ENCODE results near the gene SLC11A2.

DNA sequence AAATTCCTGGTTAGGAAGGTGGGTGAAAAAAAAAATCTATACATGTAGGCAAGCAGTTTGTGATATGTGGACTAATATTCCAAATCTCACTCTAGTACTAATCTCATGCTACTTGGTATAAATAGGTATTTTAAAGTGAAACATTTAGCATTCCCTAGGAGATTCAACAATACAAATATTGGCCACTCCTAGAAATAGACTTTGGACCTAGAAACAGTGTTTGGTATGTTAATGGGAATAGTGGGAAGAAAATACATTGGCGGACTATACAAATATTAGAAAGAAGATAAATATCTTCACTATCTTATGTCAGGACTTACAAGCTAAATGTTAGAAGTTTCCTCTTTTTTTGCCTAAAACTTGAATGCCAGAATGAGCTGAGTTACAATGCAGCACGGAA lies 45.6 kb downstream of the SLC11A2 start:
- no peak for TF ChIP-seq POLR2A (IDR thresholded peaks at IDR 0.05)
- TF ChIP-seq, protein P1, sequence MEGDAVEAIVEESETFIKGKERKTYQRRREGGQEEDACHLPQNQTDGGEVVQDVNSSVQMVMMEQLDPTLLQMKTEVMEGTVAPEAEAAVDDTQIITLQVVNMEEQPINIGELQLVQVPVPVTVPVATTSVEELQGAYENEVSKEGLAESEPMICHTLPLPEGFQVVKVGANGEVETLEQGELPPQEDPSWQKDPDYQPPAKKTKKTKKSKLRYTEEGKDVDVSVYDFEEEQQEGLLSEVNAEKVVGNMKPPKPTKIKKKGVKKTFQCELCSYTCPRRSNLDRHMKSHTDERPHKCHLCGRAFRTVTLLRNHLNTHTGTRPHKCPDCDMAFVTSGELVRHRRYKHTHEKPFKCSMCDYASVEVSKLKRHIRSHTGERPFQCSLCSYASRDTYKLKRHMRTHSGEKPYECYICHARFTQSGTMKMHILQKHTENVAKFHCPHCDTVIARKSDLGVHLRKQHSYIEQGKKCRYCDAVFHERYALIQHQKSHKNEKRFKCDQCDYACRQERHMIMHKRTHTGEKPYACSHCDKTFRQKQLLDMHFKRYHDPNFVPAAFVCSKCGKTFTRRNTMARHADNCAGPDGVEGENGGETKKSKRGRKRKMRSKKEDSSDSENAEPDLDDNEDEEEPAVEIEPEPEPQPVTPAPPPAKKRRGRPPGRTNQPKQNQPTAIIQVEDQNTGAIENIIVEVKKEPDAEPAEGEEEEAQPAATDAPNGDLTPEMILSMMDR (IDR thresholded peaks at IDR 0.05), result no peak
- no peak for TF ChIP-seq POLR2AphosphoS5 (IDR thresholded peaks at IDR 0.05)
- no peak for TF ChIP-seq EP300 (IDR thresholded peaks at IDR 0.05)
